Measurements from ENCODE around the gene ETHE1. TPM values are rescaled to one million over a fixed set of nuclear protein-coding genes. Genes with fewer than 3 reads are reported as not detected.
A peak's percentile ranks its signal among the peaks of the same experiment; 100 is the strongest.

Gene ETHE1
- total RNA-seq, 4 donors from 2014 or later, result 66.6 to 126 (median 98.5) TPM

DNA sequence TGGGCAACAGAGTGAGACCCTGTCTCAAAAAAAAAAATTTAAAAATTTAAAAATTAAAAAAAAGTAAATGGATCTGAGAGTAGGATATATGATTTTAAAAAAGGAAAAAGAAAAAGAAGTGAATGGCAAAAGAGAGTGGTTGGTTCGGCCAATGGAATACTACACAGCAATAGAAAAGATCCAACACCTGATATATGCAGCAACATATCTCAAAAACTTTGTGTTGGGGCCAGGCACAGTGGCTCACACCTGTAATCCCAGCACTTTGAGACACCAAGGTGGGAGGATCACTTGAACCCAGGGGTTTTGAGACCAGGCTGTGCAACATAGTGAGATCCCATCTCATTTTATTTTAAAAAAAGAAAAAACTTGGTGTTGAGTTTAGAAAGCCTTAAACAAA lies 60.2 kb downstream of the ETHE1 start:
- Histone ChIP-seq H3K4me3 (no peak overlapping the region), H3K27ac (peak overlapping the region in 3 of 4 donors; percentile 90 to 93 (median 92)), H3K36me3 (peaks cover 0 to 12% (median 0%) of the 10 kb centered on the region in 3 donors), H3K9me3 (no peaks in the 10 kb centered on the region), H3K27me3 (no peaks in the 10 kb centered on the region), H3K4me1 (peaks cover 17 to 92% (median 42%) of the 10 kb centered on the region in 3 donors)
- DNase-seq, result no peak
- WGBS, 2 donors, result 96 to 100% methylated on average over 1 of the region's 1 CpG
- TF ChIP-seq, protein P1, sequence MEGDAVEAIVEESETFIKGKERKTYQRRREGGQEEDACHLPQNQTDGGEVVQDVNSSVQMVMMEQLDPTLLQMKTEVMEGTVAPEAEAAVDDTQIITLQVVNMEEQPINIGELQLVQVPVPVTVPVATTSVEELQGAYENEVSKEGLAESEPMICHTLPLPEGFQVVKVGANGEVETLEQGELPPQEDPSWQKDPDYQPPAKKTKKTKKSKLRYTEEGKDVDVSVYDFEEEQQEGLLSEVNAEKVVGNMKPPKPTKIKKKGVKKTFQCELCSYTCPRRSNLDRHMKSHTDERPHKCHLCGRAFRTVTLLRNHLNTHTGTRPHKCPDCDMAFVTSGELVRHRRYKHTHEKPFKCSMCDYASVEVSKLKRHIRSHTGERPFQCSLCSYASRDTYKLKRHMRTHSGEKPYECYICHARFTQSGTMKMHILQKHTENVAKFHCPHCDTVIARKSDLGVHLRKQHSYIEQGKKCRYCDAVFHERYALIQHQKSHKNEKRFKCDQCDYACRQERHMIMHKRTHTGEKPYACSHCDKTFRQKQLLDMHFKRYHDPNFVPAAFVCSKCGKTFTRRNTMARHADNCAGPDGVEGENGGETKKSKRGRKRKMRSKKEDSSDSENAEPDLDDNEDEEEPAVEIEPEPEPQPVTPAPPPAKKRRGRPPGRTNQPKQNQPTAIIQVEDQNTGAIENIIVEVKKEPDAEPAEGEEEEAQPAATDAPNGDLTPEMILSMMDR (IDR thresholded peaks at IDR 0.05), result no peak
- no peak for TF ChIP-seq POLR2A (IDR thresholded peaks at IDR 0.05)
- intact Hi-C loops (cut with DNase I), result no loop called here

DNA sequence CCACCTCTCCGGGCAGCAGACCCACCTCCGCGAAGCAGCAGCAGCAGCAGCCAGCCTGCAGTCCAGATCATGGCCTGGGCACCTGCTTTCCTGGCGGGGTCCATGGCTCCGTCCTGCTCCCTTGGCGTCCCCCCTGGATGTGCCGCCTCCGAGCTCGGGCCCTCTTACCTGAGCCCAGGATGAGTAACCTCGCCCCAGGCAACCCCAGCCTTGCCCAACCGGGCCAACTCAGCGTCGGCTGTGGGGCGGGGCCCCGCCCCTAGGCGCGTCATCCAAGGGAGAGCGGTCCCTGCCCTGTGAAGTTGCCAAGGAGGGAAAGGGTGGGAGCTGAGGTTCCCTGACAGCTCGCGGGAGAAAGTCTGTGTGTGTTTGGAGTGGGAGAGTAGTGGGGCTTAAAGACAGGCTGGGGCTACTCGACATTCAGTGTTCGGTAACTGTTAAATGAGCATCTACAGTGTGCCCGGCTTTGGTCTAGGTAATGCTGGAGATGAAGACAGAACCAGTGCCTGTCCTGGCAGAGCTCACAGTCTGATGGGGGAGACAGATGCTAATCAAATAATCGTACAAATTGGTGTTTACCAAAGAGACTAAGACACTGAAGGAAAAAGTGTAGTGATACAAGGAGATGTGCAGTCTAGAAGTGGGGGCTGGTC lies 61.4 kb downstream of the ETHE1 start, which contains the start of gene LYPD3:
Gene LYPD3 (minus strand): TSS at position 141 of the 653 bp plus-strand sequence. CDS start 37 bp downstream, at position 104.
- Histone ChIP-seq H3K4me3 (peak within 1 kb of the TSS; percentile 54 to 68 (median 66)), H3K9me3 (no peaks in the 10 kb centered on the region), H3K4me1 (peaks cover 17 to 83% (median 38%) of the 10 kb centered on the region in 3 donors), H3K36me3 (peaks cover 0 to 24% (median 5%) of the 10 kb centered on the region in 3 donors), H3K27me3 (no peaks in the 10 kb centered on the region), H3K27ac (peak within 1 kb of the TSS; percentile 90 to 96 (median 92))
- TF ChIP-seq POLR2A (IDR thresholded peaks at IDR 0.05), result peak in 3 of 4 donors; percentile 80 to 87 (median 84)
- TF ChIP-seq, protein P1 (IDR thresholded peaks at IDR 0.05), result no peak
- intact Hi-C loops (cut with DNase I), result no loop called here
- no peak for DNase-seq
- 13 to 28% methylated on average over 5 to 6 of the region's 24 CpGs for whole genome bisulfite sequencing, 2 donors

DNA sequence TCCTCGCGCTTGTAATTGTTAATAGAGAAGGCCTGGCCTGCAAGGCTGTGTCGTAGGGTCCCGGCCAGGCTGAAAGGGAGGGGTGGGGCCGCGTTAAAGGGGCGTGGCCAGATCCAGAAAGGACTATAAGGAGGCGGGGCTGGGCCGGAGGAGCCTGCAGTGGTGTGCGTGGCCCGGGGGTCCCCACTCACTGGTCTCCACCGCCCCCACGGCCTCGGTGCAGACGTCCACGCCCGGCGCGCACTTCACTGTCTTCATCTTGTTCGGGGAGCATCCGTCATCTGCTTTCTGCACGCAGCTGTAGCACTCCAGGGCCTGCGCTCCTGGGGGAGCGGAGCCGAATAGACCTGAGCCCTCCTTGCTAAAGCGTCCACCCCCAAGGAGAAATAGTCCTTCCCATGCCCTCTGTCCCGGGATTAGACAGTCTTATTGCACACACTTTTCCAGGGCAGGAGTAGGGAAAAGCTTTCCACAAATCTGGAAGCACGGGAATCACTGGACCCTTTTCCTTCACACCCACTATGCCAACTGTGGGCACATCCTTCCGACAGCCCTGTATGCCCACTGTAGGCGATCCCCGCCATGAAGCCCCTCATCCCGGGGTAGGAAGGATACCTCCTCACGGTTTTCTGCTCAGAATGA lies 62.7 kb downstream of the ETHE1 start:
- peak; percentile 63 for DNase-seq
- H3K4me1 ChIP-seq, result peaks cover 17 to 70% (median 36%) of the 10 kb centered on the region in 3 donors

DNA sequence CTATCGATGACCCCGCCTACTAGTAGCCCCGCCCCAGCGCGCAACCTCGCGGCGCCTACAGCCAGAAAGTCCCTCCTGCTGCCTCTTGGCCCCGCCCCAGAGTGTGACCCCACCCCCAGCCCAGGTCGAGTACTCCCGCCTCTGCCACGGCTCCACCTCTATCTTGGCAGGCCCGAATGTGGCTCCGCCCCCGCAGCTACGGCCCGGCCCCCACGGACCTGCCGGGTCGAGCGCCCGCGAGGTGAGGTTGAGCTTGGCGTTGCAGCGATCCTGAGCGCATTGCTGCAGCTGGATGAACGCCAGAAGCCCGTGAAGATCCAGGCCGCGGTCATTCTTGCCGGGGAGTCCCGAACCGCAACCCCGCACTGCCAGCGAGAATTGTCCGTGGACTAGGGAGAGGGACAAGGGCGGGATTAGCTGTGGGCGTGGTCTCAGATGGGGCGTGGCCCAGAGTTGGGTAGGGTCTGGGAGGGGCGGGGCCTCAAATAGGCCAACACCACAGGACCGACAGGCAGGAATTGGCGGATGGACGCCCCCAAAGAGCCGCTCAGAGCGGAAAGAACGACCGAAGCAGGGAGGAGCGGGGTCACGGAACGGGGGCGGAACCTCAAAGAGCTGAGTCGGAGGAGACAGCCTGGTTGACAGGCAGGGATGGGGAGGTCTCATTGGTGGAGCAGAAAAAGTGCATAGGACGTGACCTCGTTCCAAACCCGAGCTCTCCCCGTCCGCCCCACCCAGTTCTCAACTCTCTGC lies 63.4 kb downstream of the ETHE1 start:
- WGBS, 2 donors, result 0% methylated on average over 22 to 23 of the region's 57 CpGs
- intact Hi-C loops (cut with DNase I), result no loop called here

More for the DNA sequence above, 62.7 kb downstream of the ETHE1 start:
- TF ChIP-seq, protein P1 (IDR thresholded peaks at IDR 0.05), result no peak
- peak in 2 of 4 donors; percentile 32 to 47 for TF ChIP-seq POLR2A (IDR thresholded peaks at IDR 0.05)
- H3K36me3 ChIP-seq, result peaks cover 0 to 27% (median 5%) of the 10 kb centered on the region in 3 donors
- peak overlapping the region; percentile 90 to 96 (median 92) for H3K27ac ChIP-seq
- 16 to 31% methylated on average over 19 to 20 of the region's 33 CpGs for WGBS, 2 donors
- intact Hi-C loops (cut with DNase I), result no loop called here
- peak overlapping the region; percentile 54 to 68 (median 66) for H3K4me3 ChIP-seq
- H3K27me3 ChIP-seq, result no peaks in the 10 kb centered on the region
- H3K9me3 ChIP-seq, result no peaks in the 10 kb centered on the region

More for the DNA sequence above, 63.4 kb downstream of the ETHE1 start:
- peak overlapping the region; percentile 90 to 96 (median 92) for H3K27ac ChIP-seq
- H3K9me3 ChIP-seq, result no peaks in the 10 kb centered on the region
- H3K4me3 ChIP-seq, result peak overlapping the region; percentile 54 to 68 (median 66)
- TF ChIP-seq, protein P1 (IDR thresholded peaks at IDR 0.05), result peak in 1 of 6 experiments; percentile 9
- peak in 1 of 4 donors; percentile 53 for TF ChIP-seq POLR2A (IDR thresholded peaks at IDR 0.05)
- peak; percentile 93 for DNase-seq
- H3K27me3 ChIP-seq, result no peaks in the 10 kb centered on the region
- peaks cover 12 to 63% (median 29%) of the 10 kb centered on the region in 3 donors for H3K4me1 ChIP-seq
- H3K36me3 ChIP-seq, result peaks cover 0 to 27% (median 5%) of the 10 kb centered on the region in 3 donors
